CD4-positive, CD25-positive, alpha-beta regulatory T cell (primary cell): ENCODE data around the gene ZNF627. TPM values are rescaled to one million over a fixed set of nuclear protein-coding genes. Genes with fewer than 3 reads are reported as not detected.

Experiments used
- polyA plus RNA-seq, 4 donors: library from polyadenylated mRNA; unstranded; fragments of 300-500 nt; fragmentation: Illumina TruSeq; gene quantifications; one replicate each; pipeline ENCODE4 v1.2.3, GENCODE V29; 2021
- total RNA-seq: library from RNA; stranded (reverse); gene quantifications from one replicate; pipeline ENCODE4 v1.2.3, GENCODE V29; 2022

Gene ZNF627
- total and polyA plus RNA-seq, 5 donors from 2014 or later: 6.4 to 14.3 (median 10.6) TPM

Other genes starting within 250 kb of the ZNF627 start
- 10.4 TPM for gene PLPPR2, start 242.1 kb upstream of the ZNF627 start, total RNA-seq
- gene PLPPR2, start 242.1 kb upstream of the ZNF627 start, polyA plus RNA-seq: 1 to 10 TPM in 3 of 4 donors, under 1 TPM in 1; 0.86 to 2.4 (median 2.1) TPM
- 3.0 TPM for gene SWSAP1, start 222.8 kb upstream of the ZNF627 start, total RNA-seq
- 1 to 10 TPM; 5.6 to 8.4 (median 7.0) TPM for gene SWSAP1, start 222.8 kb upstream of the ZNF627 start, polyA plus RNA-seq
- gene EPOR, start 213.2 kb upstream of the ZNF627 start, total RNA-seq: 10.3 TPM
- gene EPOR, start 213.2 kb upstream of the ZNF627 start, polyA plus RNA-seq: 1 to 10 TPM; 7.3 to 9.2 (median 8.9) TPM
- not detected for gene RGL3, start 178.2 kb upstream of the ZNF627 start, total RNA-seq
- gene RGL3, start 178.2 kb upstream of the ZNF627 start, polyA plus RNA-seq: not detected
- not detected for gene ODAD3, start 162.4 kb upstream of the ZNF627 start, total RNA-seq
- not detected for gene ODAD3, start 162.4 kb upstream of the ZNF627 start, polyA plus RNA-seq
- 244 TPM for gene PRKCSH, start 161.8 kb upstream of the ZNF627 start, total RNA-seq
- 10 to 100 TPM; 29.0 to 38.0 (median 31.5) TPM for gene PRKCSH, start 161.8 kb upstream of the ZNF627 start, polyA plus RNA-seq
- gene ELAVL3, start 116.4 kb upstream of the ZNF627 start, total RNA-seq: not detected
- not detected for gene ELAVL3, start 116.4 kb upstream of the ZNF627 start, polyA plus RNA-seq
- gene ZNF653, start 91.6 kb upstream of the ZNF627 start, total RNA-seq: 12.2 TPM
- 1 to 10 TPM; 1.3 to 2.9 (median 2.6) TPM for gene ZNF653, start 91.6 kb upstream of the ZNF627 start, polyA plus RNA-seq
- gene ECSIT, start 68.3 kb upstream of the ZNF627 start, total RNA-seq: 39.3 TPM
- 10 to 100 TPM; 27.3 to 39.2 (median 36.1) TPM for gene ECSIT, start 68.3 kb upstream of the ZNF627 start, polyA plus RNA-seq
- gene CNN1, start 58.6 kb upstream of the ZNF627 start, total RNA-seq: not detected
- gene CNN1, start 58.6 kb upstream of the ZNF627 start, polyA plus RNA-seq: not detected
- gene ELOF1, start 38.3 kb upstream of the ZNF627 start, total RNA-seq: 48.9 TPM
- 100 to 1,000 TPM; 105 to 113 (median 108) TPM for gene ELOF1, start 38.3 kb upstream of the ZNF627 start, polyA plus RNA-seq
- gene ACP5, start 19.8 kb upstream of the ZNF627 start, total RNA-seq: 40.4 TPM
- gene ACP5, start 19.8 kb upstream of the ZNF627 start, polyA plus RNA-seq: 10 to 100 TPM; 21.6 to 33.5 (median 32.3) TPM
- 4.8 TPM for gene ZNF823, start 141.5 kb downstream of the ZNF627 start, total RNA-seq
- gene ZNF823, start 141.5 kb downstream of the ZNF627 start, polyA plus RNA-seq: 1 to 10 TPM; 1.6 to 4.2 (median 2.5) TPM
- gene ZNF441, start 169.5 kb downstream of the ZNF627 start, total RNA-seq: 2.7 TPM
- gene ZNF441, start 169.5 kb downstream of the ZNF627 start, polyA plus RNA-seq: 1 to 10 TPM; 3.7 to 6.3 (median 5.1) TPM
- 0.62 TPM for gene ZNF491, start 201.0 kb downstream of the ZNF627 start, total RNA-seq
- gene ZNF491, start 201.0 kb downstream of the ZNF627 start, polyA plus RNA-seq: under 1 TPM in 2 of 4 donors, not detected in 2; 0.10 to 0.86 TPM
- 13.1 TPM for gene ZNF440, start 216.8 kb downstream of the ZNF627 start, total RNA-seq
- 1 to 10 TPM in 3 of 4 donors, under 1 TPM in 1; 0.68 to 5.3 (median 2.7) TPM for gene ZNF440, start 216.8 kb downstream of the ZNF627 start, polyA plus RNA-seq